Smooth muscle cell of the brain vasculature (primary cell): ENCODE measurements around the gene ERAP2.

Experiments
- DNase-seq: peaks from one replicate; pipeline ENCODE4 v3.0.0-alpha.2; 2012; ENCODE audit warnings: low read depth, low spot score

Gene ERAP2

DNA sequence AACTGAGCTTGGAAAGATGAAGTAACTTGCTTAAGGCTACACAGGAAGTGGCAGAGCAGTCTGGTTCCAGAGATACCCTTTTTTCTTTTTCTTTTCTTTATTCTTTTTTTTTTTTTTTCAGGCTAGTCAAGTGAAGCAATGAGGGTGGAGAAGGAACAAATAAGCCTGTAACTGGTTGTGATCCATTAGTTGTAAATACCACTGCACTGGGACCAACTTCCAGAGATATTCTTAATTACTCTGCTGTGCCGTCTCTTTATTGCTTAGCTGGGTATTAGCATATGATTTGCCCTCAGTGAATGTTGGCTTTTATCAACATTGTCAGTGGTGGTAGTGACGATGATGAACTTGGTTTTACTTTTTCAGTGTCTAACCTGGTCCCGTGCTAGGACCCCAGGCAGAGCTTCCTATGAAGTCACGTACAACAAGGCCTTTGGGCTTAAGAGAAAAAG lies 86.3 kb downstream of the ERAP2 start:
- no peak for DNase-seq

- DNase-seq: no peak
These were observed 87.0 kb downstream of the ERAP2 start for GRCh38 chr5:96963267-96963666.

- no peak for DNase-seq
These were observed 90.5 kb downstream of the ERAP2 start for GRCh38 chr5:96966801-96967200.

DNA sequence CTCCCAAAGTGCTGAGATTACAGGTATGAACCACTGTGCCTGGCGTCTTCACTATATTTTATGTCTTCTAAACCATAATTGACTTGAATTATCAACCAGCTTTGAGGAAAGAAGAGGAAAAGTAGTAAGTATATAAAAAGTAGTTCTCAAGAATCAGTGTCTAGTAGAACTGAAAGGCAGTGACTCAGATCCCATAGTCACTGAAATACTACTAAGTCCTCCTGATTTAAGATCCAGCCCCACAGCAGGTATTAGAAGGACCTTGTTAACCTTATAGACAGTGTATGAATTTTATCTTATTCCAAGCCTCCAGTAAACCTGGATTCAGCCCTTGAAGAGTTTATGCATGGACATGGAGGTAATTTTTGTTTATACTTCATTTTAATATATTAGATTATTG lies 91.1 kb downstream of the ERAP2 start:
- DNase-seq: no peak

DNA sequence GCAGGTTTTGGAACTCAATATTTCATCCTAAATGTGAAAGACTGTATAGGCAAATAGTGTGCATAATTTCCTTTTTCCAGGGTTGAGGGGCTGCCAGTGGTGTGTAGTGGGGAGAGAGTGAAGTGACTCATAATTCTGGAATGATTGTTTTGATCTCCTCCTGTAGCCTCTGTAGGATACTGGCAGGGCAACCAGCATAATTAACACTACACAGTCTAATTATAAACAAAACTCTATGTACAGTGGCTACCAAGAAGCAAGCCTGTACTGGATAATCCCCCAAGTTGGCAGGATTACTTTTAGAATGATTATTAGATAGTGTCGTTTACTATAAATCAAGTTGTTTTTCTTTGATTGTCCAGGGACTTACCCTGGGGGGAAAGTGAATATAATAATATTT lies 91.8 kb downstream of the ERAP2 start:
- no peak for DNase-seq

- no peak for DNase-seq
These were observed 92.3 kb downstream of the ERAP2 start for GRCh38 chr5:96968614-96969013.
